Mesendoderm (in vitro differentiated cells): ENCODE measurements around the gene PRDX5.
"Not testable (repeated sequence)": the region's sequence is repeated elsewhere in the genome, so short reads cannot be mapped to it uniquely, and the experiment has no call there.

Experiments
- DNase-seq: peaks from one replicate; pipeline ENCODE4 v3.0.0; 2013
- H2AK5ac ChIP-seq: 2 replicates; pipeline ENCODE4 v1.6.1; 2013; ENCODE audit warnings: low read length, inconsistent platforms
- H2BK120ac ChIP-seq: 2 replicates; pipeline ENCODE4 v1.6.1; 2013; ENCODE audit warnings: low read depth, mild to moderate bottlenecking, low read length, moderate library complexity, mixed read lengths
- H2BK15ac ChIP-seq: replicated peaks from 2 replicates; pipeline ENCODE4 v1.6.1; 2013; ENCODE audit warnings: low read depth, mild to moderate bottlenecking, moderate library complexity
- H2BK5ac ChIP-seq: 2 replicates; pipeline ENCODE4 v1.6.1; 2013; ENCODE audit warnings: low read length, inconsistent platforms
- H3K18ac ChIP-seq: 2 replicates; pipeline ENCODE4 v1.6.1; 2013; ENCODE audit warnings: mild to moderate bottlenecking, low read length, mixed read lengths
- H3K23ac ChIP-seq: one replicate; pipeline ENCODE4 v1.6.1; 2013; ENCODE audit warnings: low read length
- H3K27ac ChIP-seq: 2 replicates; pipeline ENCODE4 v1.5.1; 2013; ENCODE audit warnings: low read depth, mild to moderate bottlenecking, inconsistent platforms, low read length, moderate library complexity
- H3K27me3 ChIP-seq: 2 replicates; pipeline ENCODE4 v1.6.1; 2013; ENCODE audit warnings: low read length, control low read depth, mild to moderate bottlenecking, inconsistent platforms; ENCODE audit not compliant: insufficient read depth, poor library complexity
- H3K36me3 ChIP-seq: 2 replicates; pipeline ENCODE4 v1.6.1; 2013; ENCODE audit warnings: low read length, inconsistent platforms; ENCODE audit not compliant: control insufficient read depth, insufficient read depth
- H3K4ac ChIP-seq: one replicate; pipeline ENCODE4 v1.6.1; 2013; ENCODE audit warnings: low read depth, mild to moderate bottlenecking, low read length, moderate library complexity
- H3K4me1 ChIP-seq: 2 replicates; pipeline ENCODE4 v1.6.1; 2013; ENCODE audit warnings: low read depth, low read length, inconsistent platforms; ENCODE audit not compliant: control insufficient read depth
- H3K4me2 ChIP-seq: 2 replicates; pipeline ENCODE4 v1.6.1; 2013; ENCODE audit warnings: low read length
- H3K4me3 ChIP-seq: 2 replicates; pipeline ENCODE4 v1.5.1; 2013; ENCODE audit warnings: mild to moderate bottlenecking, low read length
- H3K56ac ChIP-seq: one replicate; pipeline ENCODE4 v1.6.1; 2013; ENCODE audit warnings: low read length
- H3K79me1 ChIP-seq: 2 replicates; pipeline ENCODE4 v1.6.1; 2013; ENCODE audit warnings: low read length, inconsistent platforms
- H3K79me2 ChIP-seq: 2 replicates; pipeline ENCODE4 v1.6.1; 2013; ENCODE audit warnings: mild to moderate bottlenecking, low read length; ENCODE audit not compliant: control insufficient read depth, insufficient read depth
- H3K9ac ChIP-seq: 2 replicates; pipeline ENCODE4 v1.6.1; 2013; ENCODE audit warnings: low read length, inconsistent platforms
- H4K5ac ChIP-seq: one replicate; pipeline ENCODE4 v1.6.1; 2013; ENCODE audit warnings: low read length
- H4K8ac ChIP-seq: one replicate; pipeline ENCODE4 v1.6.1; 2013; ENCODE audit warnings: low read depth, mild to moderate bottlenecking, control low read depth, low read length, moderate library complexity
- WGBS: extraction: QIAGEN DNeasy Blood & Tissue Kit; methylation state at CpG from one replicate; pipeline ENCODE4 v1.1.7; 2013; ENCODE audit warnings: low lambda C conversion rate, missing lambda C conversion rate; ENCODE audit not compliant: insufficient coverage; ENCODE audit errors: extremely low coverage; 5-methylcytosine and 5-hydroxymethylcytosine counted together

PRDX5 gene

DNA sequence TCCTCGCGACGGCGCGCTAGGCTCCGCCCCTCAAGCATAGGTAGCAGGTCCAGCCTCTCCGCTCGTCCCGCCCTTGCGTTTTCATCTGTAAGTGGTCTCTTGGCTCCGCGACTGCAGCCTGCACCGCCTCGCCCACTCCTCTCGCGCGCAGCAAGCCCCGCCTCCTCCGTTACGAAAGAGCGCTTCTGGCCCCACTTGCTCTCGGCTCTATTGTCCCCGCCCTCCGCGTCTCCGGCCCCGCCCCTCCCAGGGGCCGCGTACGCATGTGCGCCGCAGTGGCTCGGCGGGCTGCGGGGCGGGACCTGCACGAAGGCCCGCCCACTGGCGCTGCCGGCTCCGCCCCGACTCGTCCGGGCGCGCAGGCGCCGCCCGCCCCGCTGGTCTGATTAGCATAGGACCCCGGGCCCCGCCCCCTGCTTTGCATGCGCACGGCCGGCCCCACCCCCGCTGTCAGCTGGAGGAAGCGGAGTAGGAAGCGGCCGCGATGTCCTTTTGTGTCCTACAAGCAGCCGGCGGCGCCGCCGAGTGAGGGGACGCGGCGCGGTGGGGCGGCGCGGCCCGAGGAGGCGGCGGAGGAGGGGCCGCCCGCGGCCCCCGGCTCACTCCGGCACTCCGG is 12.7 kb upstream of the PRDX5 start, which contains the start of gene ESRRA:
ESRRA (plus strand) TSS at position 450 of the 616 bp plus-strand sequence. CDS start 1,656 bp downstream, outside the sequence.
- H3K4me2 ChIP-seq, result peak within 1 kb of the TSS; percentile 64
- no peak within 1 kb of the TSS for H4K5ac ChIP-seq
- peaks cover 9% of the 10 kb centered on the region for H3K79me1 ChIP-seq
- no peak within 1 kb of the TSS for H2BK120ac ChIP-seq
- peak within 1 kb of the TSS; percentile 86 for H3K9ac ChIP-seq
- H4K8ac ChIP-seq, result no peak within 1 kb of the TSS
- peaks cover 4% of the 10 kb centered on the region for H3K4me1 ChIP-seq
- H3K27me3 ChIP-seq, result peaks cover 4% of the 10 kb centered on the region
- H3K27ac ChIP-seq, result peak within 1 kb of the TSS; percentile 81
- H2BK5ac ChIP-seq, result peak within 1 kb of the TSS; percentile 60
- H3K18ac ChIP-seq, result peak within 1 kb of the TSS; percentile 86
- H3K56ac ChIP-seq, result peak within 1 kb of the TSS; percentile 91
- H2AK5ac ChIP-seq, result peak within 1 kb of the TSS; percentile 95
- peak within 1 kb of the TSS; percentile 79 for H3K4me3 ChIP-seq
- H3K23ac ChIP-seq, result peak within 1 kb of the TSS; percentile 90
- peaks cover 7% of the 10 kb centered on the region for H3K79me2 ChIP-seq
- H2BK15ac ChIP-seq, result no peak within 1 kb of the TSS
- peak within 1 kb of the TSS; percentile 41 for H3K4ac ChIP-seq
- peak; percentile 99 for DNase-seq
- no peaks in the 10 kb centered on the region for H3K36me3 ChIP-seq
- WGBS, result no CpG with 5 or more reads among the region's 81 CpGs

DNA sequence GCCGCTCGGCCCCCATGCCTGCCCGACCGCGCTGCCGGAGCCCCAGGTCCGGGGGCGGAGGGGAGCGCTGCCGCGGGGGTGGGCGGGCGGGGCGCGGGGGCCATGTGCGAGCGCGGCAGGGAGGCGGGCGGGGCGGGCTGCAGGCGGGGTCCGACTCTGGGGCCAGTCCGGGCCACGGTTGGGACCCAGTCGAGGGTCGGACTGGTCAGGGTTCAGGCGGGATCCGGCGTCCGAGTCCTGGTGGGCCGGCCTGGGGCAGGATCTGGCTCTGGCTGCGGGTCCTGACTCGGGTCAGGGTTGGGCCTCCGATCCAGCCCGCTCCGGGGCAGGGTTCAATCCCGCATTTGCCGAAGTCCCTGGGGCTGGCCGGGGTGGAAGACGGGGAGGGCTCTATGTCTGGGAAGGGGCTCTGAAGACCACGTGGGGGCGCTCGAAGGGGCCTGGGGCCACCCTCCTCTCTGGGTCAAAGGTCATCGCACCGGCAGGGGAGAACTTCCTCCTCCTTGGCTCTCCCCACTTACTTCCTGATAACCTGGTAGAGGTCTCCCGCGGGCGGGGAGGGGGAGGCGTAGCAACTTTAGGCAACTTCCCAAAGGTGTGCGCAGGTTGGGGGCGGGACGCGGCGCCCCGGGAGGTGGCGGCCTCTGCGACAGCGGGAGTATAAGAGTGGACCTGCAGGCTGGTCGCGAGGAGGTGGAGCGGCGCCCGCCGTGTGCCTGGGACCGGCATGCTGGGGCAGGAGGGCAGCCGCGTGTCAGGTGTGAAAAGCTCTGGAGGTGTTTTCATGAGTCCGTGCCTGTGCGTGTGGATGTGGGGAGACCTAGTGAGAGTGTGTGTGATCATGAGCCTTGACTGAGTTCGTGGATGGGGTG is 12.0 kb upstream of the PRDX5 start:
- peak overlapping the region; percentile 89 for H3K56ac ChIP-seq
- H2BK15ac ChIP-seq, result no peak overlapping the region
- H3K4me1 ChIP-seq, result peaks cover 4% of the 10 kb centered on the region
- H3K27me3 ChIP-seq, result no peaks in the 10 kb centered on the region
- peak overlapping the region; percentile 86 for H3K9ac ChIP-seq
- peak overlapping the region; percentile 90 for H3K23ac ChIP-seq
- peak overlapping the region; percentile 86 for H3K18ac ChIP-seq
- no peaks in the 10 kb centered on the region for H3K36me3 ChIP-seq
- no CpG with 5 or more reads among the region's 71 CpGs for WGBS
- H3K4me2 ChIP-seq, result peak overlapping the region; percentile 64
- peak overlapping the region; percentile 81 for H3K27ac ChIP-seq
- no peak overlapping the region for H2BK120ac ChIP-seq
- peak overlapping the region; percentile 95 for H2AK5ac ChIP-seq
- H2BK5ac ChIP-seq, result peak overlapping the region; percentile 44
- H3K4ac ChIP-seq, result peak overlapping the region; percentile 41
- H4K8ac ChIP-seq, result no peak overlapping the region
- peak; percentile 88 for DNase-seq
- peaks cover 7% of the 10 kb centered on the region for H3K79me2 ChIP-seq
- H3K79me1 ChIP-seq, result peaks cover 9% of the 10 kb centered on the region
- H4K5ac ChIP-seq, result no peak overlapping the region
- H3K4me3 ChIP-seq, result peak overlapping the region; percentile 79

DNA sequence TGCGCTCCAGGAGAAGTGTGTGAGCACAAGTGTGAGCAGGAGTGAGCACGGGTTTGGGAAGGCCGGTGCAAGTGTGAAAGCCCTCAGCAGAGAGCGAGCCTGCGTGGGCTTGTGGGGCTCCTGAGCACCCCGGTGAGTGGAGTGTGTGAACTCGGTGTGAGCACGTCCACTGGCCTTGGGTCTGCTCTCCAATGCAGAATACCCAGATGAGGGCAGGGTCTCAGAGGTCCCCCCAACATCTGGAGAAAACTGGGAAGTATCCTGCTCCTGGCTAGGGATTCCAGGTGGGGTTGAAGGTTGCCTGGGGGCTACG is 11.4 kb upstream of the PRDX5 start:
- Histone ChIP-seq H3K27ac (no peak overlapping the region), H3K27me3 (no peaks in the 10 kb centered on the region), H3K4me2 (peak overlapping the region; percentile 64), H3K18ac (no peak overlapping the region), H3K23ac (peak overlapping the region; percentile 90), H3K79me1 (peaks cover 9% of the 10 kb centered on the region), H2BK5ac (peak overlapping the region; percentile 44), H3K4me3 (peak overlapping the region; percentile 79), H3K56ac (peak overlapping the region; percentile 89), H3K9ac (peak overlapping the region; percentile 86), H3K4ac (no peak overlapping the region), H2BK15ac (no peak overlapping the region), H4K8ac (no peak overlapping the region), H4K5ac (no peak overlapping the region), H2AK5ac (peak overlapping the region; percentile 95), H2BK120ac (no peak overlapping the region), H3K4me1 (peaks cover 4% of the 10 kb centered on the region), H3K36me3 (no peaks in the 10 kb centered on the region), H3K79me2 (peaks cover 7% of the 10 kb centered on the region)
- DNase-seq, result no peak
- no CpG with 5 or more reads among the region's 9 CpGs for WGBS

DNA sequence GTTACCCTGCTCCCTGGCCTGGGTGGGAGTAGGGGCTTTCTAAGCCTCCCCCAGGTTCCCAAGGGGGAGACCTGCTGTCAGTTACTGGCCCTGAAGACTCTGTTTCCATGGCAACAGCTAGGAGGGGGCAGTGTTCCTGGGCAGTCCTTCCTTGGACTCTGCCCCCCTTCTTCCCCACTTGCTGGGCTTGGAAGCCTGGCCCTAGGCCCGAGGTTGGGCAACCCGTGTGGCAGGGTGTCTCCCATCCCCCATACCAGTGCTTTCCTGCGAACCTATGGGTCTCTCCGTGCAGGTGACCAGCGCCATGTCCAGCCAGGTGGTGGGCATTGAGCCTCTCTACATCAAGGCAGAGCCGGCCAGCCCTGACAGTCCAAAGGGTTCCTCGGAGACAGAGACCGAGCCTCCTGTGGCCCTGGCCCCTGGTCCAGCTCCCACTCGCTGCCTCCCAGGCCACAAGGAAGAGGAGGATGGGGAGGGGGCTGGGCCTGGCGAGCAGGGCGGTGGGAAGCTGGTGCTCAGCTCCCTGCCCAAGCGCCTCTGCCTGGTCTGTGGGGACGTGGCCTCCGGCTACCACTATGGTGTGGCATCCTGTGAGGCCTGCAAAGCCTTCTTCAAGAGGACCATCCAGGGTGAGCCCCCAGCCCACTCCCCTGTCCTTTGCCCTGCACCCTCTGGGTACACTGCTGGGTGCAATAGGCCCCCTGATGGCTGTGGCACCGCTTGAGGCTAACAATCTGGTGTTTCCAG is 10.9 kb upstream of the PRDX5 start:
- no peak overlapping the region for H2BK15ac ChIP-seq
- H3K4me2 ChIP-seq, result peak overlapping the region; percentile 64
- H3K79me1 ChIP-seq, result peaks cover 9% of the 10 kb centered on the region
- H3K79me2 ChIP-seq, result peaks cover 7% of the 10 kb centered on the region
- H3K56ac ChIP-seq, result peak overlapping the region; percentile 89
- peak overlapping the region; percentile 86 for H3K9ac ChIP-seq
- H3K4me3 ChIP-seq, result no peak overlapping the region
- WGBS, result no CpG with 5 or more reads among the region's 15 CpGs
- H3K36me3 ChIP-seq, result no peaks in the 10 kb centered on the region
- H3K18ac ChIP-seq, result no peak overlapping the region
- no peak overlapping the region for H4K8ac ChIP-seq
- H3K23ac ChIP-seq, result peak overlapping the region; percentile 90
- peaks cover 4% of the 10 kb centered on the region for H3K4me1 ChIP-seq
- no peak overlapping the region for H2BK120ac ChIP-seq
- no peaks in the 10 kb centered on the region for H3K27me3 ChIP-seq
- H2BK5ac ChIP-seq, result no peak overlapping the region
- H4K5ac ChIP-seq, result no peak overlapping the region
- peak overlapping the region; percentile 95 for H2AK5ac ChIP-seq
- H3K4ac ChIP-seq, result no peak overlapping the region
- no peak for DNase-seq
- H3K27ac ChIP-seq, result no peak overlapping the region

DNA sequence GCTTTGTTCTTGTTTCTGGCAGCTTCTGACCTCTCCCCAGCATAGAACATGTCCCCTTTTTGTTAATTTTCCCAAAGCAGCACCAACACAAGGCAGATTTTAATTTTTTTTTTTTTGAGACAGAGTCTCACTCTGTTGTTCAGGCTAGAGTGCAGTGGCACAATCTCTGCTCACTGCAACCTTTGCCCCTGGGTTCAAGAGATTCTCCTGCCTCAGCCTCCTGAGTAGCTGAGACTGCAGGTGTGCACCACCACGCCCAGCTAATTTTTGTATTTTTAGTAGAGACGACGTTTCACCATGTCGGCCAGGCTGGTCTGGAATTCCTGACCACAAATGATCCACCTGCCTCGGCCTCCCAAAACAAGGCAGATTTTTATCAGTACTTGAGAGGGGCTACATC is 10.1 kb upstream of the PRDX5 start:
- not testable (repeated sequence) for H3K27ac ChIP-seq, H3K9ac ChIP-seq, H2BK120ac ChIP-seq, H2BK15ac ChIP-seq, H3K18ac ChIP-seq, H4K5ac ChIP-seq, H3K36me3 ChIP-seq, DNase-seq, H3K4ac ChIP-seq, H3K4me3 ChIP-seq, H3K79me1 ChIP-seq, H3K79me2 ChIP-seq, H3K56ac ChIP-seq, H2BK5ac ChIP-seq, H3K4me1 ChIP-seq, H4K8ac ChIP-seq, H3K23ac ChIP-seq, H2AK5ac ChIP-seq, H3K4me2 ChIP-seq, H3K27me3 ChIP-seq
- no CpG with 5 or more reads among the region's 5 CpGs for WGBS
